Liver (tissue), 3 donors: ENCODE measurements around the gene BIRC6.

Experiments
- CTCF ChIP-seq: fragments of 150-350 bp; IDR thresholded peaks from 2 replicates; pipeline ENCODE4 v1.5.1; 2017; ENCODE audit warnings: improper control_type of control experiment, low read depth, low read length; ENCODE audit not compliant: missing input control
- GABPA ChIP-seq, 2 donors: IDR thresholded peaks in 1 of 2; conservative IDR thresholded peaks in 1 of 2; 2 replicates each; pipeline ENCODE4 v1.6.1; 2016; ENCODE audit warnings: antibody characterized with exemption in 2 of 2, mild to moderate bottlenecking in 1 of 2, moderate library complexity in 1 of 2
- JUND ChIP-seq, 2 donors: IDR thresholded peaks; 2 replicates each; pipeline ENCODE4 v1.6.1; 2016; ENCODE audit warnings: antibody characterized with exemption in 2 of 2
- RAD21 ChIP-seq, 2 donors: IDR thresholded peaks; 2 replicates each; pipeline ENCODE4 v1.6.1; 2016; ENCODE audit warnings: antibody characterized with exemption in 2 of 2, mild to moderate bottlenecking in 2 of 2
- REST ChIP-seq: IDR thresholded peaks from 2 replicates; pipeline ENCODE4 v1.6.1; 2016; ENCODE audit warnings: antibody characterized with exemption, mild to moderate bottlenecking
- TAF1 ChIP-seq: conservative IDR thresholded peaks from 2 replicates; pipeline ENCODE4 v1.6.1; 2016; ENCODE audit warnings: antibody characterized with exemption, mild to moderate bottlenecking
- ZBTB33 ChIP-seq: IDR thresholded peaks from 2 replicates; pipeline ENCODE4 v1.6.1; 2016; ENCODE audit warnings: antibody characterized with exemption
- TF ChIP-seq, protein P1 (sequence below): IDR thresholded peaks from 2 replicates; pipeline ENCODE4 v1.6.1; 2016; ENCODE audit warnings: antibody characterized with exemption
- TF ChIP-seq, protein P2 (sequence below): IDR thresholded peaks from 2 replicates; pipeline ENCODE4 v1.6.1; 2016; ENCODE audit warnings: antibody characterized with exemption
- donor health status: healthy.
- donor health status: healthy.

DNA sequence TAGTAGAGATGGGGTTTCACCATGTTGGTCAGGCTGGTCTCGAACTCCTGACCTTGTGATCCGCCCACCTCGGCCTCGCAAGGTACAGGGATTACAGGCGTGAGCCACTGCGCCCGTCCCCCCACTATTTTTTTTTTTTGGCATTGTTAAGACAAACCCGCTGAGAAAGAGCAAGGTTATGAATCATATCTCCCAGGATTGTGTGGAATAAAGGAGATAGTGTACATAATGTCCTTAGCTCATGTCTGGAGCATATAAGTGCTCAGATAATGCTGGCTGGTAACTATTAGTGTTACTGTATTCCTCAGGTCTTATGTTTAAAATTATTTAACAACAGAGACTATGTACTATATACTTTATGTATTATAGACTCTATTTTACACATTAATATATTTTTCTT, 307.0 kb downstream of the BIRC6 start:
- TF ChIP-seq REST (no peak), CTCF (no peak), RAD21 (IDR thresholded peaks at IDR 0.05) (no peak), ZBTB33 (no peak), TAF1 (no peak), JUND (IDR thresholded peaks at IDR 0.05) (no peak), GABPA (IDR thresholded peaks at IDR 0.05 in 1 of 2, conservative IDR thresholded peaks at IDR 0.05 in 1 of 2) (no peak)
- TF ChIP-seq, protein P1, sequence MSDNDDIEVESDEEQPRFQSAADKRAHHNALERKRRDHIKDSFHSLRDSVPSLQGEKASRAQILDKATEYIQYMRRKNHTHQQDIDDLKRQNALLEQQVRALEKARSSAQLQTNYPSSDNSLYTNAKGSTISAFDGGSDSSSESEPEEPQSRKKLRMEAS: no peak
- TF ChIP-seq, protein P2, sequence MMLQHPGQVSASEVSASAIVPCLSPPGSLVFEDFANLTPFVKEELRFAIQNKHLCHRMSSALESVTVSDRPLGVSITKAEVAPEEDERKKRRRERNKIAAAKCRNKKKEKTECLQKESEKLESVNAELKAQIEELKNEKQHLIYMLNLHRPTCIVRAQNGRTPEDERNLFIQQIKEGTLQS: no peak
